SW 1271 (cell line): ENCODE results near the gene PHF2.
"Not testable (repeated sequence)": the region's sequence is repeated elsewhere in the genome, so short reads cannot be mapped to it uniquely, and the experiment has no call there.

ENCODE experiments used
- DNase-seq, 2 experiments: peaks; one replicate each; lab custom pipeline; 2025; lab: John Stamatoyannopoulos, UW

Gene PHF2

DNA sequence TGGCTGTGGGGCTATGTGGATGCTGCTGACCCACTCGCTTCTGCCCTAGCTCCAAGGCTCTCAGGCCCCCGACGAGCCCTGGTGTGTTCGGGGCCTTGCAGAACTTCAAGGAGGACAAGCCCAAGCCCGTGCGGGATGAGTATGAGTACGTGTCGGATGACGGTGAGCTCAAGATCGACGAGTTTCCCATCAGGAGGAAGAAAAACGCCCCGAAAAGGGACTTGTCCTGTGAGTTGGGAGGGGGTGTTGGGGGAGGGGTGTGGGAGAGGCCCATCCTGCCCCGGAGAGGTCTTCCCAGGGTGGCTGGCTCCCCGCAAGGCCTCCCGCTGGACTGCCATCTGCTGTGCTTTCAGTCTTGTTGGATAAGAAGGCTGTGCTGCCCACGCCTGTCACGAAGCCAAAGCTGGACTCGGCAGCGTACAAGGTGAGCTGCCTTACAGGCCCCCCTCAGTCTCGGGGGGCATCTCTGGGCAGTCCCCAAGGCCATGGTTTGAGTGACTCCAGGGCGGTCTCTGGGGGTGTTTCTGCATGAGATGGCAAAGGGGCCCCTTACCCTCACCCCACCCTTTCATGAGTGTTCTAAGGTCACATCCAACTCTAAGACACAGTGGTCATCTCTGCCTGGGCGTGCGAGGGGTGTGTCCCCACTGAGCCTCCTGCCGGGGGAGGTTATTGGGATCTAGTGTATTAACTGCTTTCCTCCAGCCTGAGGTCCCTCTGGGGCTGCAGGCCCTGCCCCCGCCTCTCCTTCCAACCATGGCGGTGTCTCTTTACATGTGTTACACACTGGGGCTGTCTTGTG is 89.5 kb downstream of the PHF2 start:
- no peak for DNase-seq

DNA sequence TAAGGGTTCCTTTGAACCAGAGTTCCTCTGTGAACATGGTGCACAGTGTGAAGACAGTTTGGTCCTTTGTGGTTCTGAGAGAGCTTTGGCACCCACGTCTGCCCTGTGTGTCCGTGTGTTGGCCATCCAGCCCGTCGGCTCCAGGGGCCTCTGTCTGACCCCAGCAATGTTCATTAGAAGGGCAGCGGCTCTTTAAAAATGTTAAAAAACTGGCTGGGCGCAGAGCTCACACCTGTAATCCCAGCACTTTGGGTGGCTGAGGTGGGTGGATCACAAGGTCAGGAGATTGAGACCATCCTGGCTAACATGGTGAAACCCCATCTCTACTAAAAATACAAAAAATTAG is 90.0 kb downstream of the PHF2 start:
- DNase-seq, result not testable (repeated sequence)

DNA sequence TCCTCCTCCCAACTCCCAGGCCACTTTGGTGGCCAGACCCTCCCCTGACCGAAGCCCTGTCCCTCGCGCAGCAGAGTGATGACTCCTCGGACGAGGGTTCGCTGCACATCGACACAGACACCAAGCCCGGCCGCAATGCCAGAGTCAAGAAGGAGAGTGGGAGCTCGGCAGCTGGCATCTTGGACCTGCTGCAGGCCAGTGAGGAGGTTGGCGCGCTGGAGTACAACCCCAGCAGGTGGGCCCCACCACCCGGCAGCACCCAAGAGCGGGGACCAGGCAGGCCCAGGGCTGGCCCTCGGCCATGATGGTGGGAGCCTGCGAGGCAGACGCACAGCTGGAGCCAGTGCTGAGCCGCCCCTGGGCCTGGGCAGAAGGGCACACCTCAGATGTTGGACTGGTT is 90.6 kb downstream of the PHF2 start:
- no peak for DNase-seq

DNA sequence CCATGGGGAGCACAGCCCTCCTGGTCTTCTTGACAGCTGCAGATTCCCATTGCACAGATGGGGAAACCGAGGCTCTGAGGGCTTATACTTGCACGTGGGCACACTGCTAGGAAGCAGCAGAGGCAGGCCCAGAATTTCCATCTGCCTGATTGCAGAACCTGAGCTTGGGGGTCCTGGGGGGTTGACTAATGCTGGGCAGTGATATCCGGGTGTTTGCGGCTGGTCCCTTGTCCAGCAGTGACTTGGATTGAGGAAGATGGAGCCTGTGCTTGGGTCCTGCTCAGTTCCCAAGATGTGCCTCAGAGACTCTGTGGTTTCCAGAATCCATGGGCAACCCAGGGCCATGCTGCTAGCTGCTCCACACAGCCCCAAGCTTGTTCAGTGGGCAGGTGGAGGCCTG is 91.2 kb downstream of the PHF2 start:
- DNase-seq, result no peak

DNA sequence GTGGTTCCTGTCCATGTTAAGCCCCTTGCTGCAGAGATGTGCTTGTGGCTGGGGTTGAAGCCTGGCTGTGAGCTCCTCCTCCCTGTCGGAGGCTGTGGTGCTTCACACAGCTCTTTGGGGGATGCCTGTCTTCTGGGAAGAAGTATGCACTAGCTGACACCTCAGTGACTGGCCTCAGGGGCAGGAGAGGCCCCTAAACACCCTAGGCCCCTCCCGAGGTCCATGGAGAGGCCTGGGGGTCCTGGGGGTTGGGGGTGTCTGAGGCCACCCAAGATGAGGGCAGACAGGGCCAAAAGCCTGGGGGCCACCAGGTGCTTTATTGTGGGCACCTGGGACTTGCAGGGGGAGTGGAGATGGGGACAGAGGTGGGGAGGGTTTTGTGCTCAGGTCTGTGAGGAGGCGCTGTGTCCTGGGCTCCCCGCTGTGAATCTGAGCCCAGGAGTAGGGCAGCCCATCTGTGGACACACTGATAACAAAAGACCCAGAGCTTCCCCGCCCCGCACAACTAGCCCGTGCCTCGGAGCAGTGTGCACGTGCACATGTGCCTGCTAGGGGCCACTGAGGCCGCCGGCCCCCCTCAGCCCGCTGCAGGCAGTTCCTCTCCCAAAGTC is 92.0 kb downstream of the PHF2 start:
- no peak for DNase-seq

DNA sequence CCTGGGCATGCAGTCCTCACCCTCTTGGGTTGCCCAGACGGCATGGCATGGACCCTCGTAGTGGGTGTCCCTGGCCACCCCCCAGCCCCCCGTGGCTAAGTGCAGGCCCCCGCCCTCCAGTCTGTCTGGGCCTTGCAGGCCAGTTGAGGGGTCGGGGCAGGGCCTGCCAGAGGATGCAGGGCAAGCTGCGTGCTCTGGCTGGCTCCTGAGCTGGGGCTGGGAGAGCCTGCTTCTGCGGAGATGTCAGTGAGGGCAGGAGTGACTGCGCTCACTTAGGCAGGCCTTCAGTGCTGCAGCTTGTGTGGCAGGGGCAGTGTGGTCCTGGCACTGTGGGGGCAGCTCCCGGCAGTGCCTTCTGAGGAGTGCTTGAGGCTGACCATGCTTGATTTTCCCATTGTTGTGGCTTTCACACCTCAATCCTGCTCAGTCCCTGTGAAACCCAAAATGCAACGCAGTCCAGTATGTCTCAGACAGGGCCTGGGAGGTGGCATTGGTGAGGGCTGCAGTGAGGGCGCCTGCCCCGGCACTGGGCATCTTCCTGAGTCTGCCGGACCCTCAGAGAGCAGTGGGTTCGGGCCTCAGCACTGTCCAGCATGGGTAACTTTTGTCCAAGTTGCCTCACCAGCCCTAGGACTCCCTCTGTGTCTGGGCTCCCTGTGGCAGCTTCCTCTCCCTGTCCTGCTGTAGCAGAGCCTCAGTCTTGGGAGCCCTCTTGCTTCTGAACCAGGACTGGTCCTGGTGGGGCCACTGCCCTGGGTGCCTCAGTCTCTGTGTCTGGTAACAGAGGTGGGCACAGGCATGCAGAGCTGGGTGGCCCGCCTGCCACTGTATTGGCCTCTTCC is 93.0 kb downstream of the PHF2 start:
- no peak for DNase-seq

DNA sequence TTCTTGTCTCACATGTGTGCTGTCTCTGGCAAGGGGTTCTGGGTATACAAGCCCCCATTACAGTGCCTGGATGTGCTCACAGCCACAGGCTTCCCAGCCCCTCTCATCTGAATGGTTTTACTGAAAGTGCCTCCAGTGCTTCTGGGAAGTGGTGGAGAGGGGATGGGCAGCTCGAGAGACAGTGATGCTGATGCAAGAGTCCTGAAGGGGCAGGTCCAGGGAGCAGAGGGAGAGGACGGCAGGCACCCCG is 93.5 kb downstream of the PHF2 start:
- DNase-seq, result no peak

DNA sequence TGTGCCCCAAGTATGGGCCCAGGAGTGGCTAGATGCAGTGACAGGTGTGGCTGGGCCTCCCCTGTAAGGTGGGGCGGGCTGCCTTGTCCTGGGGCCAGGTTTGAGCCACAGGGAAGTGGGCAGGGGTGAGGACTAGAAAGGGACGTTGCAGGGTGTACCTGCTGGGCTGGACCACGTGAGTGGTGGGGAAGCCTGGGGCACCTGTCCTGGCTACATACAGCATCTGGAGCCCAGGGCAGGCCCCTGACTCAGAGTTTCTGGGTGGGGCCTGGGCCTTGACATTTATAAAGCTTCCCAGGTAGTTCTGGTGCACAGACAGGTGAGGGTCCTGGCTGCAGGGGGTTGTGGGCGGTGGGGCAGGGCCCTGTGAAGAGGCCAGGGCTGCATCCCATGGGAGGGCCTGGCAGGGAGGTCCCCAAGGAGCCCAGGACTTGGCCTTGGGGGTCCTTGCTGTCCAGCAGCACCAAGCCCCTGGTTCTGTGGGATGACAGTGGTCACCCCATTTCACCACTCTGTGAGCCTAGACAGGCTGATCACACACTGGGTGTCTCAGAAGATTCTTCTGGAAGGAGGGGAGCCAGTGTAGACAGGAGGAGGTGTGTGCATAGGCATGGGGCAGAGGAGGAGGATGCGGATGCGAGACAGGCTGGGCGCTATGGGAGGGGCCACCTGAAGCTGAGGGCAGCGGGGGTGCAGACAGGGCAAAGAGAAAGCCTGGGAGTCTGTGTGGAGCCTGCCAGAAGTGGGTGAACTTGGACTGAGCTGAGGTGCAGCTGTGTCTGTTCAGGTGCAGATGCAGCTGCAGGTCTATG is 94.0 kb downstream of the PHF2 start:
- no peak for DNase-seq

DNA sequence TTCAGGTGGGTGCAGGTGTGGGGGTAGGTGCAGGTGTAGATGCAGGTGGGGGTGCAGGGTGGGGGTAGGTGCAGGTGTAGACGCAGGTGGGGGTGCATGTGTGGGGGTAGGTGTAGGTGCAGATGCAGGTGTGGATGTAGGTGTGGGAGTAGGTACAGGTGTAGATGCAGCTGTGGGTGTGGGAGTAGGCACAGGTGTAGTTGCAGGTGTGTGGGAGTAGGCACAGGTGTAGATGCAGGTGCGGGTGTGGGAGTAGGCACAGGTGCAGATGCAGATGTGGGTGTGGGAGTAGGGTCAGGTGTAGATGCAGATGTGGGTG is 94.6 kb downstream of the PHF2 start:
- DNase-seq, result no peak

DNA sequence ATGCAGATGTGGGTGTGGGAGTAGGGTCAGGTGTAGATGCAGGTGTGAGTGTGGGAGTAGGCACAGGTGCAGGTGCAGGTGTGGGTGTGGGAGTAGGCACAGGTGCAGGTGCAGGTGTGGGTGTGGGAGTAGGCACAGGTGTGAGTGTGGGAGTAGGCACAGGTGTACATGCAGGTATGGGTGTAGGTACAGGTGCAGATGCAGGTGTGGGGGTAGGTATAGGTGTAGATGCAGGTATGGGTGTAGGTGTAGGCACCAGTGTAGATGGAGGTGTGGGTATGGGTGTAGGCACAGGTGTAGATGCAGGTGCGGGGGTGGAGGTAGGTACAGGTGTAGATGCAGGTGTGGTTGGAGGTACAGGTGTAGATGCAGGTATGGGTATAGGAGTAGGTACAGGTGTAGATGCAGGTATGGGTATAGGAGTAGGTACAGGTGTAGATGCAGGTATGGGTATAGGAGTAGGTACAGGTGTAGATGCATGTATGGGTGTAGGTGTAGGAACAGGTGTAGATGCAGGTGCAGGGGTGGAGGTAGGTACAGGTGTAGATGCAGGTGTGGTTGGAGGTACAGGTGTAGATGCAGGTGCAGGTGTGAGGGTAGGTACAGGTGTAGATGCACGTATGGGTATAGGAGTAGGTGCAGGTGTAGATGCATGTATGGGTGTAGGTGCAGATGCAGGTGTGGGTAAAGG is 96.1 kb downstream of the PHF2 start:
- not testable (repeated sequence) for DNase-seq

DNA sequence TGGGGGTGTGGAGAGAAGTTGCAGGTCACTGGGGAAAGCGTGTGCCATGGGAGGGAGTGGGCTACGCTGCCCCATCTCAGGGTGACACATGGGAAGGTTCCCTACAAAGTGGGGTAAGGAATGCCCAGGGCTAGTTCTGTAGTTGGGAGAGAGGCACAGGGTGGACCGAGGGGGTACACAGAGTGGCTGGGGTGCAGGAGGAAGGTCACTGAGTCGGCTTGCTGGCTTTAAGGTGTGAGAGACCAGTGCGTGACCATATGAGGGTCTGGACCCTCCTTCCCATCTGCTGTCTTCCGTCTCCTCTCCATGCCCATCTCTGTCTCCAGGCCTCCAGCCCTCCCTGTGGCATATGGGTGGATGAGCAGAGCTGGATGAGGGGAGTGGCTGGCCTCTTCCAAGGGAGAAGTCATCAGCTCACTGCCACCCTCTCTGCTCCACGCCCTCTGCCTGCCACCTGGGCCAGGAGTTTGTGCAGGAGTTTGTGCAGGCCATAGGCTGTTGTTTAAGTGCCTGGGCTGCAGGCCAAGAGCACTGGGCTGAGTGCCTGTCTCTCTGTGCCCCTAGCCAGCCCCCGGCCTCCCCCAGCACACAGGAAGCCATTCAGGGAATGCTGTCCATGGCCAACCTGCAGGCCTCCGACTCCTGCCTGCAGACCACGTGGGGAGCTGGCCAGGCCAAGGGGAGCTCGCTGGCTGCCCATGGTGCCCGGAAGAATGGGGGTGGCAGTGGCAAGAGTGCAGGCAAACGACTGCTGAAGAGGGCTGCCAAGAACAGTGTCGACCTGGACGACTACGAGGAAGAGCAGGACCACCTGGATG is 96.8 kb downstream of the PHF2 start:
- DNase-seq, result no peak

DNA sequence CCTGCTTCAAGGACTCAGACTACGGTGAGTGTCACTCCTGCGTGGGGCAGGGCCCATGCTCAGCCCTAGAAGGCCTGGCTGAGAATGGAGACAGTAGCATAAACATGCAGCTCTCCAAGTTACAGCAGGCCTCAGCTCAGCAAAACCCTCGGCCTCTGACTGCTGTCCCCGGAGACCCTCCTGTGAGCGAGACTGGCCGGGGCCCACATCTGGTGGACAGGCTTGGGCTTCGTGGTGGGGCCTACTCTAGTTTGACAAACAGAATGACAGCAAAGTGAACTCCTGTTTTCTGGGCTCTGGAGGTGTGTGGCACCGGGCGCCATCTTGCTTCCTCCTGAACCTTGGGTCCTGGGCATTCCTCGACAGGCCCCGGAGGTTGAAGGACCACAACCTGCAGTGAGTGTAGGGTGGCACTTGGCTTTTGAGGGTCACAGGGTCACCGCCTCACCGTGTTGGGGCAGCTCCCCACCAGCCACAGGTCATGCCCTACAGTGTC is 97.5 kb downstream of the PHF2 start:
- DNase-seq, result no peak

DNA sequence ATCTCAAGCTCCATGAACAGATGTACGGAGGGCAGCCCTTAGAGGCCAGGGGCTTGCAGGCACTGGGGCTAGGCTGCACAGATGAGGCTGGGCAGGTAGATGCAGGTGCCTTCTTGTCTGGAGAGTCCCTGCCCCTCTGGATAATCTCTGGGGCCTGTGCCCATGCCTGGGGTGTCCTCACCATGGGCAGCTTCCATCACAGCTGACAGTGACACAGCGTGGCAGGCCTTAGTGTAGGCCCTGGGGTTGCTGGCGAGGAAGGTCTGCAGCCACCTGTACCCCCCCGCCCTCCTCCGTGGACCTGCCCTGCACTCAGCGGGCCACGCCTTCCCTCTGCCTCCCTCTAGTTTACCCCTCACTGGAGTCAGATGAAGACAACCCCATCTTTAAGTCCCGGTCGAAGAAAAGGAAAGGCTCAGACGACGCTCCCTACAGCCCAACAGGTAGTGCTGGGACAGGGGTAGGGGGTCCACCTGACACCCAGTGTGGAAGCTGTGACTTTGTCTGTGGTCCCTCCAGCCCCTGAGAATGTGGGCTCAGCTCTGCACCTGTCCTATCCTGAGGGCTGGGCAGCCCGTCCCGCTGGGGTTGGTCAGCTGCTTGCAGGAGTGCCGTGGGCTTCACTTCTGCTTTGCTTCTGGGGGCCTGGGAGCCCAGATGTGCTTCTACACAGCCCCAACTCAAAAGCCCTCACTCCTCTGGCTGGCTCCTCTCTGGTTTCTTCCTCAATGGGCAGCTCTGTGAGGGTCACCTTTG is 98.4 kb downstream of the PHF2 start:
- DNase-seq, result no peak

DNA sequence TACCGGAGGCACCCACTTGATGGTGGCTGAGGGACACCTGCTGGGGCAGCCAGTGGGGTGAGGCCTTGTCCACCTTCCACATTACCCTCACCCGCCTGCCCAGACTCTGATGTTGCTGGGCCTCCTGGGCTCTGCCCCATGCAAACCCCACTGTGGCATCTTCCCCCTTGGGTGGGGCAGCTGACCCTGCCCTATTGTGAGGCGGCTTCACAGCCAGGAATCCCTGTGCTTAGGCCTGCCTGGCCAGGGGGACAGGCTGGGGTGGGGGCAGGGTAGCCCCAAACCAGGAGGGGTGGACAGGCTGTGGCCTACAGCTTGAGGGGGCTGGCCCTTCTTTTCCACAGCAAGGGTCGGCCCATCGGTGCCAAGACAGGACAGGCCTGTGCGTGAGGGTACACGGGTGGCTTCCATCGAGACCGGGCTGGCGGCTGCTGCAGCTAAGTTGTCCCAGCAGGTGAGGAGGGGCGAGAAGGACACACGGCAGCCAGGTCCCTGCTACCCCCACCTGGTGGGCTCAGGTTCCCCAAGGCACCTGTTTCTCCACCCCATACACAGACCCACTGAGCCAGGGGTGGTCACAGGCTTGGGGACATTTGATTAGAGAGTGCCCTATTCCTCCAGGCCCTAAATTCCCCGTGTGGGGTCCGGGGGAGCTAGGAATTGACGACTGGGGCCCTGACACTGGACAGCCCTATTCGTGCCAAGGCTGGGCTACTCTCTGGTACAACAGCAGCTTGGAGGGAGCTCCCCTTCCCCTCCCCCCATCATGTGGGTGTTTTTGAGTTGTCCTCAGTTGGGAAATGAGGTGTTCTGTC is 99.2 kb downstream of the PHF2 start:
- no peak for DNase-seq

DNA sequence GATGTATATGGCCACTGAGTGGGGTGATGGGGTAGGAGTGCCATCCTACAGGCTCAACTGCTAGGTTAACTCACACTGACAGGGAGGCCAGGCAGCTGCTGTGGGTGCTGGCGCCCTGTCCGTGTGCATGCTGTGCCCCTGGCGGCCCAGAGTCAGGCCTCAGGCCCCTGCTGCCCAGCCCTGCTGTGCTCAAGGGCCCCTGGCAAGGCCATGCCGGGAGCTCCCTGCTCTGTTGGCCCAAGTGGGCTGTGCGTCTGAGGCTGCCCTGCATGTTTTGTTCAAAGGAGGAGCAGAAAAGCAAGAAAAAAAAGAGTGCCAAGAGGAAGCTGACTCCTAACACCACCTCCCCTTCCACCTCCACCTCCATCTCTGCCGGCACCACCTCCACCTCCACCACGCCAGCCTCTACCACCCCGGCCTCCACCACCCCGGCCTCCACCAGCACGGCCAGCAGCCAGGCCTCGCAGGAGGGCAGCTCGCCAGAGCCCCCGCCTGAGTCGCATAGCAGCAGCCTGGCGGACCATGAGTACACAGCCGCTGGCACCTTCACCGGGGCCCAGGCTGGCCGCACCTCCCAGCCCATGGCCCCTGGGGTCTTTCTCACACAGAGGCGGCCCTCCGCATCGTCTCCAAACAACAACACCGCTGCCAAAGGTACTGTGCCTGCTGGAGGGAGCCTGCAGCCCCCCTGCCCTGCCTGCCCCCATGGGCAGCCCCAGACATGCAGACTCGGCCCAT is 100.1 kb downstream of the PHF2 start:
- no peak for DNase-seq

DNA sequence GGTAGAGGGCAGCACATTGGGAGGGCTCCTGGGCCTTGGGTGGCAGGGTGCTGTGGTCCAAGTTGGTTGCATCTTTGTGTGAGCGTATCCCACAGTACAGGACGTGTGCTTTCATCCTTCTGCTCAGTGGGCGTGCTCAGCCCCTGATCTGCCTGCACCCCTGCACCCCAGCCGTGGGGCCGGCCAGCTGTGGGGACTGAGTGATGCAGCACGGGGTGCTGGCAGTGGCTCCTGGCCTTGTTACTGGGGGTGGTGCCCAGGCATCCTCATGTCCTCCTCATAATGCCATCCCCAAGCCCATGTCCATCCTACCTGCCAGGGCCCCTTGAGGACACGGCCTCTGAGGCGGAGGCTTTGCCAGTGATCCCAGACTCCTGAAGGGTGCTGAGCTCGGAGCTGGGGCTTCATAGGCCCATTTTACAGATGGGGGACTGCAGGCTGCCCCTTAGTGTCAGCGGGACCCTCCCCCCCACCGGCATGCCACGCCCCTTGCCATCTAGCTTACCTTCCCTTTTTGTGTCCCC is 100.7 kb downstream of the PHF2 start:
- no peak for DNase-seq

DNA sequence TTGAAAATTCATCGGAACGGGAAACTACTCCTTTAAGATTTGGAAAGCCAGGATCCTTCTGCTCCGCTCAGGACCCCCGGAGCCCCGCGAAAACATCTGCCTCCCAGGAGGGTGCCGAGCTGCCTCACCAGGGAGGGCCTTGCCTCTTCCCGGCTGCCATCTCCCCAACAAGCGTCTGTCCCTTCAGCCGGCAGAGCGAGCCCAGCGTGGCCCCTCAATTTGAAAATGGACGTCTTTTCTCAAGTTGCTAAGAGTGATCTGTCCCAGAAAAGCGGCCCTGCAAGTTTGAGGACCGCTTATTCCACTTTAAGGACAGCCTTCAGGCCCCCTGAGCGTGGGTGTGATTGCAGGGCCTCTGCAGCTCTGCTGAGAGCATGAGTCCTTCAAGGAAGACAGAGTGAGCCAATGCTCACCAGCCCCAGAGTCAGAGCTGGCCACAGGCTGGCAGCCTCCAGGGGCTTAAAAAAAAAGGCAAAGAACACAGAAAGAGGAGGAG is 101.3 kb downstream of the PHF2 start:
- no peak for DNase-seq
